SH-SY5Y (cell line): ENCODE data around the gene GRK1.

Experiments
- GATA2 ChIP-seq: IDR thresholded peaks from 2 replicates; pipeline ENCODE4 v1.6.1; 2011; ENCODE audit warnings: mild to moderate bottlenecking, low read depth, low read length
- GATA3 ChIP-seq: IDR thresholded peaks from 2 replicates; pipeline ENCODE4 v1.6.1; 2011; ENCODE audit warnings: low read depth, mild to moderate bottlenecking, low read length, moderate library complexity

- TF ChIP-seq GATA2 (no peak), GATA3 (no peak)
Observed at GRCh38 chr13:113741191-113741668, 74.2 kb downstream of the GRK1 start.
